Testis (tissue), 2 donors: ENCODE measurements around the gene COL4A1.

Source experiments
- CTCF ChIP-seq, 3 experiments: fragments of 450-650 bp in 2 of 3; fragments of 200-600 bp in 1 of 3; sonication (generic) in 1 of 3; IDR thresholded peaks; one replicate each; pipeline ENCODE4 v1.5.1; 2016 to 2019; ENCODE audit warnings: antibody characterized with exemption in 3 of 3, mild to moderate bottlenecking in 2 of 3, moderate library complexity in 1 of 3
- POLR2A ChIP-seq: fragments of 450-650 bp; IDR thresholded peaks from one replicate; pipeline ENCODE4 v1.6.1; 2017; ENCODE audit warnings: antibody characterized with exemption, mild to moderate bottlenecking, moderate library complexity

- no peak for TF ChIP-seq CTCF (IDR thresholded peaks at IDR 0.05)
- TF ChIP-seq POLR2A: no peak
Observed at GRCh38 chr13:110197026-110197425, 109.9 kb downstream of the COL4A1 start.
